ENCODE results near the gene RSPO4.

Gene RSPO4

DNA sequence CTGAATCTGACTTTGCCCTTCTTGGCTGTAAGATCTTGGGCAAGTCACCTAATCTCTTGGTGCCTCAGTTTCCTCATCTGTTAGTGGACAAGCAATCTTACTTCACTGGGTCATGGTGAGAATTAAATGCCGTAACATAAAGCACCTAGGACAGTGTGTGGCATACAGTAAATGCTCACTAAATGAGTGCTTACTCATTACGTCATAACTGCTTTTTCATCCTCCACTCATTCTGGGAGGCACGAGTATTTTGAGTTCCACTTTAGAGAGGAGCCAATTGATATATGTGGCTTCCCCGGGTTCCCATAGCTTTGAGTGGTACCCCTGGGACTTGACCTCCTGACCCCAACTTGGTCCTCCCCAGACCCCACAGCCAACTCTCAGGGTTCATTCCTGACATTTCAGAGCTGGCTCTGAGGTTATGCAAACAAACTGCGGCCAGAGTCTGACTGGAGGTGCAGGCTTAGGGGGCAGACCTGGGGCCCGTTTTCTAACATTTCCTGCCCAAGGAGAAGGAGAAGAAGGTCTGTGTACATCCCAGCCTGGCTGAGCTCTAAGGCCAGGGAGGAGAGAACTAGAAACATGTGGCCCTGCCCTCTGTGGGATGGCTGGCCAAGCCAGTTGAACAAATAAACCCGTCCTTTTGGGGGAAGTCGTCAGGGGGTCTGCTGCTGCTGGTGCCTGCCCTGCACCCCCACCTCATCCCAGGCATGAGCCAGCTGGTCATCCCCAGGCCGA lies 91.8 kb downstream of the RSPO4 start:
- H3K9ac ChIP-seq (ENCODE audit: low read depth, low read length), result no peak overlapping the region
- H3K9me3 ChIP-seq (ENCODE audit: control insufficient read depth, insufficient read depth, low read length), result no peaks in the 10 kb centered on the region
- no peaks in the 10 kb centered on the region for H3K36me3 ChIP-seq (ENCODE audit: insufficient read depth, low read length)
- H3K4me1 ChIP-seq (ENCODE audit: insufficient read depth, low read length), result no peaks in the 10 kb centered on the region; the same call in 1 of the 2 replicates

DNA sequence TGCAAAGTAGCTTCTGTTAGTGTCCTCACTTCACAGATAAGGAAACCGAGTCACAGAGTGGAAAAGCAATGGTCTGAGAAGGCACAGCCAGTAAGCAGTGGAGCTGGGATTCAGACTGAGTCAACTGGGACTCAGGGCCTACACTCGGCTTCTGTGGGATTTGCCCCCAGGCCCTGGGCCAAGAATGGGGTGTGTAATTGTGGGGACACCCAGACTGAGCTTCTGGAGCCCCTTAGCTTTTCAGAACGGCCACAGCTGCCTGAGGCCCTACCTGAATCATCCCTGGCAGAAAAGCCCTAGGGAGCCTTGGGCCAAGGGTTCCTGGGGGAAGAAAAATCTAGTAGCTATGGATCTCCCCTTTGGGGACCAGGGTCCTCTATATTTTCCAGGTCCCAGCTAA lies 92.5 kb downstream of the RSPO4 start:
- no peaks in the 10 kb centered on the region for H3K9me3 ChIP-seq (ENCODE audit: control insufficient read depth, insufficient read depth, low read length)
- H3K9ac ChIP-seq (ENCODE audit: low read depth, low read length), result no peak overlapping the region
- H3K36me3 ChIP-seq (ENCODE audit: insufficient read depth, low read length), result no peaks in the 10 kb centered on the region
- H3K4me1 ChIP-seq (ENCODE audit: insufficient read depth, low read length), result no peaks in the 10 kb centered on the region; the same call in 1 of the 2 replicates
